Testis (tissue), 2 donors: ENCODE results near the gene CALR3.

ENCODE experiments used
- CTCF ChIP-seq, 3 experiments: fragments of 450-650 bp in 2 of 3; fragments of 200-600 bp in 1 of 3; sonication (generic) in 1 of 3; IDR thresholded peaks; one replicate each; pipeline ENCODE4 v1.5.1; 2016 to 2019; ENCODE audit warnings: antibody characterized with exemption in 3 of 3, mild to moderate bottlenecking in 2 of 3, moderate library complexity in 1 of 3
- POLR2A ChIP-seq: fragments of 450-650 bp; IDR thresholded peaks from one replicate; pipeline ENCODE4 v1.6.1; 2017; ENCODE audit warnings: antibody characterized with exemption, mild to moderate bottlenecking, moderate library complexity

GRCh38 chr19:16473875-16474392 is 22.0 kb downstream of the CALR3 start:
- TF ChIP-seq CTCF (IDR thresholded peaks at IDR 0.05) (no peak), POLR2A (no peak)
